HL-60 (cell line): ENCODE measurements around the gene GP1BB.

Experiments used
- CTCF ChIP-seq: IDR thresholded peaks from one replicate; pipeline ENCODE4 v1.5.1; 2011; ENCODE audit warnings: low read length, control low read depth, inconsistent platforms; ENCODE audit not compliant: insufficient read depth
- GABPA ChIP-seq: IDR thresholded peaks from 2 replicates; pipeline ENCODE4 v1.6.1; 2012; ENCODE audit warnings: low read depth
- POLR2AphosphoS5 ChIP-seq: IDR thresholded peaks from 2 replicates; pipeline ENCODE4 v1.6.1; 2012; ENCODE audit warnings: low read depth
- REST ChIP-seq: IDR thresholded peaks from 2 replicates; pipeline ENCODE4 v1.6.1; 2012; ENCODE audit warnings: low read depth; ENCODE audit not compliant: insufficient replicate concordance

- no peak for TF ChIP-seq CTCF
- no peak for TF ChIP-seq POLR2AphosphoS5
- no peak for TF ChIP-seq GABPA
- no peak for TF ChIP-seq REST
These were observed 17.7 kb downstream of the GP1BB start for GRCh38 chr22:19741053-19741452.
